HT-29 (cell line): ENCODE measurements around the gene MEGF11. TPM values are rescaled to one million over a fixed set of nuclear protein-coding genes. Genes with fewer than 3 reads are reported as not detected.

Experiments
- DNase-seq: peaks from one replicate; pipeline ENCODE4 v3.0.0-alpha.2; 2015; ENCODE audit warnings: low spot score
- small RNA-seq: library from RNA; depleted of rRNA; stranded (forward); fragments of <200 nt; gene quantifications from one replicate; pipeline ENCODE3, GENCODE V24; 2014
- total RNA-seq: library from RNA; depleted of rRNA; stranded (reverse); fragments of >200 nt; shearing (Covaris generic); gene quantifications from 2 replicates; pipeline ENCODE4 v1.2.3, GENCODE V29; 2014; rRNA removed

The MEGF11 gene
- total RNA-seq, 1 experiment from 2014 or later = 0.51 TPM

GRCh38 chr15:65863106-65863505 is 390.4 kb downstream of the MEGF11 start:
- DNase-seq = no peak

DNA sequence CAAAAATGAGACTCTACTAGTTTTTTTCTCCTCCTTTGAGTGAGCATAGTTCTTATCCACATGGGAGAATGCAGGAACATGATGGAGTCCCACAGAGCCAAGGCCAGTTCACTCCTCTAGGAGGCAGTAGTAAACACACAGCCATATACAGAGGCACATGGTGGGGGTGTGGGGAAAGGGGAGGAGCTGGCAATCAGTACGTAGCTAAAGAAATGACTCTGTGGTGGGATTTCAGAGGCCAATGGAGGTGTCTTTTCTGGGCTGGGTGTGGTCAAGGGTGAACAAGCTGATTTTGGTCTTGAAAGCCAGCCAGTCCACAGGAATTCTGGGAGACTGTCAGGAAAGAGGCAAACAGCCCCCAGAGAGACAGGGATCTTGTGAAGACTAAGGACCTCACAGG is 390.9 kb downstream of the MEGF11 start:
- DNase-seq = peak; percentile 71

- no peak for DNase-seq
Measured at GRCh38 chr15:65857718-65858402, 395.7 kb downstream of the MEGF11 start.

- peak; percentile 87 for DNase-seq
Measured at GRCh38 chr15:65856821-65857455, 396.6 kb downstream of the MEGF11 start.

- DNase-seq = no peak
Measured at GRCh38 chr15:65851981-65852380, 401.6 kb downstream of the MEGF11 start.

DNA sequence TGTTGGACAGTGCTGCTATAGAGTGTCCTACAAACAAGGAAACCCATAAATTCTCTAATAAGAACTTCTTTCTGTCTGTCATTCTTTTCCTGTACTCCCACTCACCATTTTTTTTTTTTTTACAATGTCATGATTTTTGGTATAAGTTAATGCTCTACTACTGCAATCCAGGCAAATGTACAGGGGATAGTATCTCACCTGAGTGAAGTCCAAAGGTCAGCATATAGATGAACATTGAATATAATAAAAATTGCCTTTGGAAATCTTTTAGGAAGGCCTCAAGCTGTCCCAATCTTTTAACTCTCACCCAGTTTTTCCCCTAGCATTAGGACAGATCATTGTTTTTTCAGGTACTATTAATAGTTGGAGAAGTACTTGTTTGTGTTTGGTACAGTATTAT is 405.6 kb downstream of the MEGF11 start:
- DNase-seq = no peak

DNA sequence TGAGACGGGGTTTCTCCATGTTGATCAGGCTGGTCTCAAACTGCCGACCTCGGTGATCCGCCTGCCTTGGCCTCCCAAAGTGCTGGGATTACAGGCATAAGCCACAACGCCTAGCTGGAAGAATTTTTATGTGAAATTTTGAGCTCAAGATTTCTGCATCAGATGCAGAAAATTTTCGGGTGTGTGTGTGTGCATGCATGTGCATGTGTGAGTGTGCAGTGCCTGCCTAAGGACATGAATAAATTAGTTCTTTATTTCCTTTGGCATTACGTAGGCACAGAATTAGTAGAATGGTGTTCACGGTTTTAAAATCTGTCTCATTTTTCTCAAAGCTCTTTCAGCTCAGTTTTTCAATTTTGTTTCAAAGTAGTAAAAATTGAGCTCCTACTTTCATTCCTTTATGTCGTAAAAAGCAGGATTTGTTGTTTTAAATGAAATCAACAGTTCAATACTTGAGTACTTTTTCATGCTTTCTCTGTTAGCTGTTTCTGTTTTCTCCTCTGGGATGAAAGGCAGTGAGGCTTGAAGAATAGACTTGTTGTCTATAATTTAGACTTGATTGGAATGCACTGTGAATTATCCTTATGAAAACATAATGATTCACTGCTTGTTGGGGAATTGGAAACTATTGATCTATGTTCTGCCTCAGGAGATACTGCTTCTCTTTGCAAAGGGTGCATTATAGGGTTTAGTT is 407.6 kb downstream of the MEGF11 start:
- DNase-seq = no peak

Small RNAs within 50 kb of the gene (small RNA-seq; reads per million reads assigned to genes)
- gene MIR4311 = not detected

Other genes with a start within 250 kb of the MEGF11 start
- 5.7 and 14.5 TPM in 2 replicates for gene DIS3L, start 39.8 kb upstream of the MEGF11 start, total RNA-seq
- gene TIPIN, start 102.9 kb upstream of the MEGF11 start, total RNA-seq = 8.9 and 11.3 TPM in 2 replicates
- gene MAP2K1, start 133.2 kb upstream of the MEGF11 start, total RNA-seq = 57.1 and 61.7 TPM in 2 replicates
- 27.9 and 32.3 TPM in 2 replicates for gene SNAPC5, start 244.0 kb upstream of the MEGF11 start, total RNA-seq